Measurements from ENCODE around the gene SLC25A13. TPM values are rescaled to one million over a fixed set of nuclear protein-coding genes. Genes with fewer than 3 reads are reported as not detected.

Gene SLC25A13
- total and polyA plus RNA-seq, 2 of the 8 experiments (the other 6 are each of a cell fraction or from before 2014, with no cell fraction given), result 30.8 to 85.4 TPM

GRCh38 chr7:96120445-96121225 is 201.3 kb downstream of the SLC25A13 start:
- DNase-seq (ENCODE audit: low read depth in 1 of 2, low spot score in 2 of 2) (no peak), FAIRE-seq (no peak)
- H3K23ac ChIP-seq (ENCODE audit: insufficient read length), result no peak overlapping the region
- H2BK12ac ChIP-seq (ENCODE audit: low read depth, low read length), result no peak overlapping the region
- no peak overlapping the region for H2BK5ac ChIP-seq (ENCODE audit: low read depth, low read length)
- H3K4me2 ChIP-seq (ENCODE audit: insufficient read depth in 1 of 2, low read depth in 2 of 2, low read length in 2 of 2), result no peak overlapping the region
- H3K27ac ChIP-seq (ENCODE audit: low read depth, low read length), result no peak overlapping the region
- ChIA-PET CTCF (ENCODE audit: partially characterized antibody) (interaction anchor here (1.1 kb wide), 1 partner anchor 25 kb away, joined by 3 read pairs; no protein-coding TSS in a partner anchor), POLR2A (ENCODE audit: partially characterized antibody) (no interaction called here)
- no peak overlapping the region for H2BK20ac ChIP-seq (ENCODE audit: low read length)
- 94% methylated on average over 2 of the region's 2 CpGs; no CpG with 5 or more reads in 1 of the 2 experiments for WGBS, 2 experiments (ENCODE audit: extremely low coverage in 1 of 2, insufficient coverage in 1 of 2, insufficient read length in 1 of 2, insufficient replicate concordance in 2 of 2, low coverage in 1 of 2, low lambda C conversion rate in 2 of 2, missing lambda C conversion rate in 1 of 2)
- peaks cover 0 to 1% of the 10 kb centered on the region in 2 experiments for H4K20me1 ChIP-seq (replicated peaks in 1 of 2; ENCODE audit: control insufficient read depth in 1 of 2, insufficient read depth in 2 of 2, low read length in 2 of 2)
- H4K5ac ChIP-seq (ENCODE audit: insufficient read length, low read depth, low read length), result no peak overlapping the region
- H3K56ac ChIP-seq (replicated peaks; ENCODE audit: insufficient read length, low read depth, low read length), result no peak overlapping the region
- peaks cover 0 to 6% (median 0%) of the 10 kb centered on the region in 4 experiments; a peak in 3 of 7 replicates for H3K4me1 ChIP-seq (replicated peaks in 1 of 4; ENCODE audit: control insufficient read depth in 3 of 4, insufficient read depth in 4 of 4, low read length in 3 of 4)
- no peak overlapping the region for H3K18ac ChIP-seq (ENCODE audit: extremely low read depth, low read length)
- no peaks in the 10 kb centered on the region; a peak in 1 of 7 replicates for H3K27me3 ChIP-seq (replicated peaks in 1 of 4; ENCODE audit: control insufficient read depth in 3 of 4, extremely low read depth in 1 of 4, insufficient read depth in 3 of 4, low read length in 3 of 4)
- no peak overlapping the region for H2BK120ac ChIP-seq (replicated peaks; ENCODE audit: low read depth, low read length)
- no peak overlapping the region for H3K14ac ChIP-seq (ENCODE audit: insufficient read length)
- no peak overlapping the region for H2AFZ ChIP-seq (ENCODE audit: low read length)
- H2BK15ac ChIP-seq (ENCODE audit: low read length), result no peak overlapping the region
- no peak overlapping the region for H4K8ac ChIP-seq (ENCODE audit: extremely low read depth, insufficient read depth, low read length)
- H3K79me1 ChIP-seq (ENCODE audit: low read depth, low read length), result no peaks in the 10 kb centered on the region
- H3K79me2 ChIP-seq (ENCODE audit: control insufficient read depth in 1 of 2, insufficient read depth in 2 of 2, low read length in 2 of 2), result no peaks in the 10 kb centered on the region
- H3K9ac ChIP-seq (replicated peaks in 1 of 4; ENCODE audit: extremely low read depth in 1 of 4, low read depth in 3 of 4, low read length in 3 of 4), result no peak overlapping the region
- peaks cover 0 to 10% (median 3%) of the 10 kb centered on the region in 4 experiments; a peak in 3 of 8 replicates for H3K36me3 ChIP-seq (ENCODE audit: control insufficient read depth in 2 of 4, insufficient read depth in 4 of 4, low read length in 3 of 4)
- no peak overlapping the region for H3K4ac ChIP-seq (replicated peaks; ENCODE audit: insufficient read length, low read depth, low read length)
- no peak overlapping the region for H3K4me3 ChIP-seq (ENCODE audit: extremely low read depth in 1 of 4, insufficient read depth in 2 of 4, low read depth in 3 of 4, low read length in 4 of 4)
- no peak overlapping the region for H2AK5ac ChIP-seq (ENCODE audit: low read depth, low read length)
- no peaks in the 10 kb centered on the region for H3K23me2 ChIP-seq (ENCODE audit: low read depth, low read length)
- H4K91ac ChIP-seq (replicated peaks; ENCODE audit: insufficient read length, low read length), result no peak overlapping the region
- no peaks in the 10 kb centered on the region for H3K9me3 ChIP-seq (ENCODE audit: insufficient read depth in 2 of 2, low read depth in 1 of 2, low read length in 1 of 2)
- TF ChIP-seq, protein P1, sequence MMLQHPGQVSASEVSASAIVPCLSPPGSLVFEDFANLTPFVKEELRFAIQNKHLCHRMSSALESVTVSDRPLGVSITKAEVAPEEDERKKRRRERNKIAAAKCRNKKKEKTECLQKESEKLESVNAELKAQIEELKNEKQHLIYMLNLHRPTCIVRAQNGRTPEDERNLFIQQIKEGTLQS (IDR thresholded peaks at IDR 0.05; ENCODE audit: insufficient read depth, low read depth, low read length), result no peak
- TF ChIP-seq TAF1 (IDR thresholded peaks at IDR 0.05; ENCODE audit: low read depth, low read length) (no peak), CREB1 (IDR thresholded peaks at IDR 0.05) (no peak), TAF7 (optimal IDR thresholded peaks at IDR 0.05; ENCODE audit: borderline replicate concordance, low read depth, low read length) (no peak), FOSL1 (IDR thresholded peaks at IDR 0.05; ENCODE audit: insufficient read depth, low read depth, low read length) (no peak), SRF (IDR thresholded peaks at IDR 0.05; ENCODE audit: low read depth, low read length) (no peak), CTBP2 (IDR thresholded peaks at IDR 0.05; ENCODE audit: borderline replicate concordance, insufficient read depth, insufficient read length, low read length) (no peak), RAD21 (IDR thresholded peaks at IDR 0.05 in 1 of 2, conservative IDR thresholded peaks at IDR 0.05 in 1 of 2; ENCODE audit: low read depth in 2 of 2, low read length in 2 of 2) (no peak)

Data from H1 (cell line).